Adipose tissue (tissue), 3 donors: ENCODE measurements around the gene NXPH1. TPM values are rescaled to one million over a fixed set of nuclear protein-coding genes. Genes with fewer than 3 reads are reported as not detected.

Source experiments
- H3K27ac ChIP-seq: one replicate; pipeline ENCODE4 v1.5.1; 2013; ENCODE audit warnings: low read depth, low read length
- WGBS, 3 donors: extraction: QIAGEN DNeasy Blood & Tissue Kit; methylation state at CpG; one replicate each; pipeline ENCODE4 v1.1.7; 2013; 5-methylcytosine and 5-hydroxymethylcytosine counted together
- polyA plus RNA-seq, 3 donors: library from polyadenylated mRNA; stranded (reverse); fragments of 200-250 nt; gene quantifications; one replicate each; pipeline ENCODE4 v1.2.3, GENCODE V29; 2013
- donor health status: healthy with polysubstance abuse.
- donor health status: Bipolar disorder and iron deficiency.
- donor health status: healthy.

The NXPH1 gene
- polyA plus RNA-seq, 3 donors = not detected

DNA sequence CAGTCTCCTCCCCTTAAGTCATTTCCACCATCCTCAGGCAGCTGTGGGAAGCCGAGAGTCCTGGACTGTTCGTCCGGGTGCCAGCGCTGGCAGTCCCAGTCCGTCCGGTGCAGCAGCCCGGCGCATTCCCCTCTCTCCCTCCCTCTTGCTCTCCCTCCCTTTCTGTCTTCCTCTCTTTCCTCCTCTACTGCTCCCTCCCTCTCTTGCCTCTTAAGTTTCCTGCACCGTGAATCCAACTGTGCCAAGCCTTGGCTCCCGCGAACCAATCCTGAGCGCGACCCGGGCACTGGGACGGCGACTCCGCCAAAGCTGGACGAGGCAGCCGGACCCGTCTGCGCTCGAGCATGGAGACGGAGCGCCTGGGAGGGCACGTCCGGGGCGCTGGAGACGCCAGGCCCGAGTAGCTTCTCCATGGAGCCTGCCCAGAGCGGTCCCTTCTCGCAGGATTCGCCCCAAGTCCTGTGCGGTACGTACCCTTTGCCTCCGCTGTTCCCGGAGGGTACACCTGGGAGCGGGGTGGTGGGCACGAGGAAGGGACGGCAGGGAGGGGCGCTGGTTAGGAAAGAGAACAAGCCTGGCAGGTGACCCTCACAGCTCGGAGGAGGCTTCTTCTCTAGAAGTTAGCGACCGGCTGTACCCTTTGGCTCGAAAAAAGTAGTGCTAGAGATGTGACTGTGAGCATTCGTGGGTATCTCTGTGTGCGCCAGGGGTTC lies 1.0 kb downstream of the NXPH1 start:
- H3K27ac ChIP-seq = no peak overlapping the region
- 2 to 3% (median 3%) methylated on average over 46 of the region's 46 CpGs for WGBS, 3 donors

DNA sequence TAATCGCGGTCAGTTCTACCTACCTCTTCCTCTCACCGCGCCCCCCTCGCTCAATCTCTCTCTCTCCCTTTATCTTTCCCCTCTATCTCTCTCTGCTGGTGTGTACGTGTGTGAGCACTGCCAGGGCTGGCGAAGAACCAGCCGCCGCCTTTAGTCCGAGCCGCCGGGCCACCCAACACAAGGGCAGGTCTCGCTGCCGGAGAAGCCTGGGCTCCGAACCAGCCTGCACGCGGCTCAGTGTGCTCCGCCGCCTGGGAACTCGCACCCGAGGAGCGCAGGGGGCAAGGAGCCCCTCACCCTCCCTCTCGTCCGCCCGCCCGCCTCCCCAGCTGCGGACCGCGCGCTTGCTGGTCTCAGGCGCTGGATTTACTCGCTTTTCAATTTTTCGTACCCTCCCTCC lies 1.7 kb downstream of the NXPH1 start:
- WGBS, 3 donors = 1 to 6% (median 4%) methylated on average over 31 to 33 of the region's 33 CpGs
- H3K27ac ChIP-seq = no peak overlapping the region

DNA sequence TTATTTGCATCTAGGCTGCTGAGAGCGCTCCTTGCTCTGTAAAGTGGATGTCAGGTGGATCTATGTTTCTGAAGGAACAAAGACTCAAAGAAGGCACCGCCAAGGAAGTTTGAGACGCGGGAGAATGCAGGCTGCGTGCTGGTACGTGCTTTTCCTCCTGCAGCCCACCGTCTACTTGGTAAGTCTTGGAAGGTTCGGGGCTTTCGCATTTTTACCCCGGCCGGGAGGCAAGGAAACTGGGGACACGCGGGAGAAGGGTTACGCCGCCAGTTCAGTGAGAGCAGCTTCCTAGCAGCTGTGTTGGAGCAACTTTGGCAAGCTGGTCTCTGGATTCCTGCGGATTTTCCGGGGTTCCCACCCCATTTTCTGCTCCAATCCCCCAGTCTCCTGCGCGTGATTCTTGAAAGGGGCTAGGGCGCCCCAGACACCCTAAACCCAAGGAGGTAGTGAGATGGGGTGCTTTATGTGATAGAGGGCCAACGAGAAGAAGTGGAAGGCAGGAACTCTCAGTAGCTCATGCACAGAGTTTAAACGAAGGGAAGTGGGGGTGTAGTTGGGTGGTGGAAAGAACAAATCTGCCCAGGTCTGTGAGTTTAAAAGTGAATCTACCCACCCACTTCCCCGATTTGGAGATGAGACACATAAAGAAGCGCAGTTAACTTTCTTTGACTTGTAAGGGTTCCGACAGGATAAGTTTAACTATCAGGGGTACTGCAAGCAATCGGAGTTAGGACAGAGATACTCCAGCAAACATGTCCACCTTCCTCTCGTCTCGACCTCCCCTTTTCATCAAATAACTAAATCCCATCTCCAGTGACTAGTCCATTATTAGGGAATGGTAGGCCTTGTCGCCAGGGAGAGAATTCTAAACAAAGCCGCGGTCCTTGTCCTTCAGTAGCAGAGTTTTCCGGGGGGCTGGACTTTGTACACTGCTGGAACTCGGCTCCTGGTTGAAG lies 2.5 kb downstream of the NXPH1 start:
- 7 to 12% (median 9%) methylated on average over 33 of the region's 33 CpGs for WGBS, 3 donors
- no peak overlapping the region for H3K27ac ChIP-seq

- 1 to 2% (median 1%) methylated on average over 15 of the region's 15 CpGs for WGBS, 3 donors
These were observed 3.6 kb downstream of the NXPH1 start for GRCh38 chr7:8436965-8437364.

DNA sequence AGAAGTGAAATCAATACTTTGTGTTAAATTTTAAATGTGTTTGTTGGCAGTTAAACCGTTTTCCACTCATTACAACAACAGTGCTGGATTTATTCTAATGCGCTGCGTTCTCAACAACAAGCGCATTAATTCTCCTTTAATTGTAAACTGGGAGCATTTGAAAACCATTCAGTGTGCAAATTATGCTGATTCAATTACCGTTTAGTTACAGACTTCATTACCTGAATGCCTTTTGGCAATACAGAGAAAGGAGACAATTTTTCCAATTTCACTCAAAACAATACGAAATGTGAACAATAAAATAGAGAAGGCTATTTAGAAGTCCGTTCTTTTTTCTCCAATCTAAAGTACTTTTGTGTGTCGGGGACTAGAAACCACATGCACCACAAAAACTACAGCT lies 4.2 kb downstream of the NXPH1 start:
- WGBS, 3 donors = 3 to 7% (median 7%) methylated on average over 8 of the region's 8 CpGs
- no peak overlapping the region for H3K27ac ChIP-seq

More at GRCh38 chr7:8436965-8437364, 3.6 kb downstream of the NXPH1 start:
- H3K27ac ChIP-seq = no peak overlapping the region

GRCh38 chr7:8440670-8441069 lies 7.3 kb downstream of the NXPH1 start:
- no peak overlapping the region for H3K27ac ChIP-seq
- WGBS, 3 donors = 9 to 12% (median 11%) methylated on average over 8 of the region's 8 CpGs

- WGBS, 3 donors = 2 to 5% (median 4%) methylated on average over 42 of the region's 42 CpGs
These were observed 7.9 kb downstream of the NXPH1 start for GRCh38 chr7:8441106-8441965.

GRCh38 chr7:8442051-8442813 lies 8.8 kb downstream of the NXPH1 start:
- H3K27ac ChIP-seq = no peak overlapping the region
- 2 to 6% (median 5%) methylated on average over 51 of the region's 51 CpGs for WGBS, 3 donors

More at GRCh38 chr7:8441106-8441965, 7.9 kb downstream of the NXPH1 start:
- no peak overlapping the region for H3K27ac ChIP-seq

- WGBS, 3 donors = 0 to 4% (median 3%) methylated on average over 38 to 40 of the region's 40 CpGs
- no peak overlapping the region for H3K27ac ChIP-seq
These were observed 9.4 kb downstream of the NXPH1 start for GRCh38 chr7:8442814-8443304.

GRCh38 chr7:8443576-8444467 lies 10.4 kb downstream of the NXPH1 start:
- WGBS, 3 donors = 5 to 7% (median 5%) methylated on average over 49 of the region's 49 CpGs
- H3K27ac ChIP-seq = no peak overlapping the region

DNA sequence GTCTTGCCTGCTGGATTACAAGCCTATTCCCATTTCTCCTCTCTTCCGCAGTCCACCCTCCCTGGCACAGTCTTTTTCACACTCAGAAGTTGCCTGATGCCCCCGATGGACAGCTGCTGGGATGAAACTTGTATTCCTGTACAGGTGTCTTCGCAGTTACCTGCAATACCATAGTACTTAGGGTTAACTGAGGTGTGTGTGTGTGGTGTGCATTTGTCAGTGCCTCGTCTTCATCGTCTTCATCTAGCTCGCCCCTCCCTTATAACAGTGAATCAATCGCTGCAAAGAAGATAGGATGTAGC lies 11.0 kb downstream of the NXPH1 start:
- no peak overlapping the region for H3K27ac ChIP-seq
- WGBS, 3 donors = 33 to 42% (median 40%) methylated on average over 7 of the region's 7 CpGs

GRCh38 chr7:8453535-8453934 lies 20.1 kb downstream of the NXPH1 start:
- H3K27ac ChIP-seq = no peak overlapping the region
- 47 to 82% (median 75%) methylated on average over 1 of the region's 1 CpG for WGBS, 3 donors

DNA sequence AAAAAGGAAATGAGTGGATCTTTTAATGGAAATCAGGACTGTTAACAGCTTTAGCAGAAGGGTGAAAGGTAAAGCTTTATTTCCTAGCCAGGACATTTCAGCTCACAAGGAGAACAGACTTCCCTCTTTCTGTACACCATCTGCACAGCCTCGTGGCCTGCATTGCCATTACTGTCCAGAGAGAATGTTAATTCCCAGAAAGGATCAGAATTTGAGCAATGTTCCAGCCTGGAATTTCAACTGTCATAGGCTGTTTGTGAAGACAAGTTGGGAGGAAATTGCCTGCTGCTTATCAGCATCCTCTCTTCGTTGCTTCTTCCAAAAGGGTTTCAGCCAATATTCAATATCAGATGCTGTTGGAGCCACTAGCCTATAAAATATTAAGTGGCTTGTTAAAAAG lies 22.0 kb downstream of the NXPH1 start:
- no peak overlapping the region for H3K27ac ChIP-seq
- 35 to 53% (median 44%) methylated on average over 2 of the region's 2 CpGs for WGBS, 3 donors

DNA sequence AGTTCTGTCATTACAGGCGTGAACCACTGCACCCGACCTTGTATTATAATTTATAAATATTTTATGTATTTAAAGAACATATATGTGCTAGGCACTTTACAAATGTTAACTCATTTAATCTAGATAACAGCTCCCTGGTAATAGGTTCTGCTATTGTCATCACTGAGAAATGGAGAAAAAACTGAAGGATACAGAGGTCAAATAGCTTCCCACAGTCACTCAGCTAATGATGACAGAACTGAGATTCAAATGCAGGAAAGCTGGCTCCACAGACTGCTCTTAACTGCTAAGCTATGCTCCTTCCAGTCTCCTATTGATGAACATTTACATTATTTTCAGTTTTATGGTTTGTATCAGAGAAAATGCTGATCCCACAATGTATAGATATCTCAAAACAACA lies 28.9 kb downstream of the NXPH1 start:
- WGBS, 3 donors = 82 to 92% (median 91%) methylated on average over 2 of the region's 2 CpGs
- no peak overlapping the region for H3K27ac ChIP-seq

DNA sequence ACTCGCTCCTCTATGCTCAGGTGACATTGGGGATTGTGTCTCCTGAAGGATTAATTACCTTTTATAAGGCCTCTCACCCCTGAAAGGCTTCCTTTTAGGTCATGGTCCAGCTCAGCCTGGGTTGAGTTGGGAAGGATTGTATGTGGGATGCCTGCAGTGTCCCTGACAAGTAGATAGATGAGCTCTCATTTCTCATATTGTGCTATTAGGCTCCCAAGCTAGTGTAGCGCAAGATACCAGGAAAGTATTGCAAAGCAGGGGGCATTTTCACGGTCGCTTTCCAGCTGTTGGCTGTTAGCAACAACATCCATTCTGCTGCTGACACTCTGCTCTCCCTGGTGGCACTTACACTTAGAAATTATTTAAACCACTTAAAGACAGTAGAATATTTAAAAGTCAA lies 31.9 kb downstream of the NXPH1 start:
- 44 to 73% (median 69%) methylated on average over 4 of the region's 4 CpGs for WGBS, 3 donors
- H3K27ac ChIP-seq = no peak overlapping the region

GRCh38 chr7:8480527-8480926 lies 47.1 kb downstream of the NXPH1 start:
- WGBS, 3 donors = 57 to 66% (median 60%) methylated on average over 3 of the region's 3 CpGs
- no peak overlapping the region for H3K27ac ChIP-seq

DNA sequence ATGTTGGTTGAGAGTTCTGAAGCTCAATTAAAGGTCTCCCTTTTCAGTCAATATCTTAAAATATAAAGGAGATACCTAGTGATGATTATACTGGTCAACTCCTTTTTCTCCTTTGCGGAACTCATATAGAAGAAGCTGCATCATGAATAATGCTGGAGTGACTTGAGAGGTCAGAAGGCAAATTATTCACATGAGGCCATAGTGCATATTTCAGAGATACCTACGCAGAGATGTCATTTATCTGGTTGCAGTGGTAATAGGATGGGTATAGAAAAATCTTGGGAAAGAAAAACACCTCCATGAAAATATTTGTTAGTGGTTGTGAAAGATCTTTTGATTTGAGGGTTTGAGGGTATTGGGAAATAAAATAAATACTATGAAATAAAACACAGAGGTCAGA lies 47.7 kb downstream of the NXPH1 start:
- H3K27ac ChIP-seq = no peak overlapping the region
- 75 to 84% (median 84%) methylated on average over 2 of the region's 2 CpGs for WGBS, 3 donors
